Measurements from ENCODE around the gene DDX20.

- TF ChIP-seq CTCF (IDR thresholded peaks at IDR 0.05) (no peak), POLR2A (IDR thresholded peaks at IDR 0.05) (no peak), POLR2AphosphoS5 (IDR thresholded peaks at IDR 0.05) (no peak)
Observed at GRCh38 chr1:111725192-111725591, 30.5 kb upstream of the DDX20 start.
